Measurements from ENCODE around the gene CXCL3.

Gene CXCL3

GRCh38 chr4:74057588-74057987, 19.1 kb upstream of the CXCL3 start:
- no peaks in the 10 kb centered on the region for H3K79me2 ChIP-seq (ENCODE audit: insufficient read depth, low read length)
- no peaks in the 10 kb centered on the region for H4K20me1 ChIP-seq (ENCODE audit: insufficient read depth, low read length)
- no peak for DNase-seq
- H3K36me3 ChIP-seq (ENCODE audit: insufficient read depth, low read length) = no peaks in the 10 kb centered on the region
- no peaks in the 10 kb centered on the region for H3K9me3 ChIP-seq (ENCODE audit: insufficient read depth, low read length, severe bottlenecking)
- no peaks in the 10 kb centered on the region for H3K27me3 ChIP-seq (ENCODE audit: insufficient read depth, low read length, poor library complexity)
- H2AFZ ChIP-seq (ENCODE audit: low read depth, low read length) = no peak overlapping the region
- no peak overlapping the region for H3K27ac ChIP-seq (ENCODE audit: low read length)
- no peak overlapping the region for H3K9ac ChIP-seq (ENCODE audit: low read depth, low read length)
- H3K4me2 ChIP-seq (ENCODE audit: insufficient read depth, low read length) = no peak overlapping the region
- no peak for TF ChIP-seq CTCF (IDR thresholded peaks at IDR 0.05; ENCODE audit: borderline replicate concordance, extremely low read depth, low read length, poor library complexity, severe bottlenecking)
- no peak for TF ChIP-seq EZH2 (IDR thresholded peaks at IDR 0.05; ENCODE audit: borderline replicate concordance, low read depth, low read length, severe bottlenecking)
- H3K4me3 ChIP-seq (ENCODE audit: low read depth in 1 of 2, low read length in 2 of 2) = no peak overlapping the region
- peaks cover 24% of the 10 kb centered on the region for H3K4me1 ChIP-seq (ENCODE audit: insufficient read depth, low read length)
- ATAC-seq (ENCODE audit: insufficient read depth, low read depth) = no peak

GRCh38 chr4:74056858-74057562, 18.5 kb upstream of the CXCL3 start:
- TF ChIP-seq CTCF (IDR thresholded peaks at IDR 0.05; ENCODE audit: borderline replicate concordance, extremely low read depth, low read length, poor library complexity, severe bottlenecking) (no peak), EZH2 (IDR thresholded peaks at IDR 0.05; ENCODE audit: borderline replicate concordance, low read depth, low read length, severe bottlenecking) (no peak)
- Histone ChIP-seq H2AFZ (ENCODE audit: low read depth, low read length) (no peak overlapping the region), H3K9me3 (ENCODE audit: insufficient read depth, low read length, severe bottlenecking) (no peaks in the 10 kb centered on the region), H3K27ac (ENCODE audit: low read length) (no peak overlapping the region), H3K27me3 (ENCODE audit: insufficient read depth, low read length, poor library complexity) (no peaks in the 10 kb centered on the region), H3K79me2 (ENCODE audit: insufficient read depth, low read length) (no peaks in the 10 kb centered on the region), H4K20me1 (ENCODE audit: insufficient read depth, low read length) (no peaks in the 10 kb centered on the region), H3K4me1 (ENCODE audit: insufficient read depth, low read length) (peaks cover 24% of the 10 kb centered on the region), H3K4me3 (ENCODE audit: low read depth in 1 of 2, low read length in 2 of 2) (no peak overlapping the region), H3K36me3 (ENCODE audit: insufficient read depth, low read length) (no peaks in the 10 kb centered on the region), H3K9ac (ENCODE audit: low read depth, low read length) (no peak overlapping the region), H3K4me2 (ENCODE audit: insufficient read depth, low read length) (no peak overlapping the region)
- DNase-seq = no peak
- no peak for ATAC-seq (ENCODE audit: insufficient read depth, low read depth)

- no peak overlapping the region for H3K4me2 ChIP-seq (ENCODE audit: insufficient read depth, low read length)
- ATAC-seq (ENCODE audit: insufficient read depth, low read depth) (no peak), DNase-seq (no peak)
- H3K4me3 ChIP-seq (ENCODE audit: low read depth in 1 of 2, low read length in 2 of 2) = no peak overlapping the region
- H3K79me2 ChIP-seq (ENCODE audit: insufficient read depth, low read length) = no peaks in the 10 kb centered on the region
- no peak overlapping the region for H3K27ac ChIP-seq (ENCODE audit: low read length)
- no peak overlapping the region for H3K9ac ChIP-seq (ENCODE audit: low read depth, low read length)
- H3K4me1 ChIP-seq (ENCODE audit: insufficient read depth, low read length) = peaks cover 24% of the 10 kb centered on the region
- no peaks in the 10 kb centered on the region for H3K9me3 ChIP-seq (ENCODE audit: insufficient read depth, low read length, severe bottlenecking)
- H2AFZ ChIP-seq (ENCODE audit: low read depth, low read length) = no peak overlapping the region
- no peaks in the 10 kb centered on the region for H3K36me3 ChIP-seq (ENCODE audit: insufficient read depth, low read length)
- TF ChIP-seq EZH2 (IDR thresholded peaks at IDR 0.05; ENCODE audit: borderline replicate concordance, low read depth, low read length, severe bottlenecking) = no peak
- no peak for TF ChIP-seq CTCF (IDR thresholded peaks at IDR 0.05; ENCODE audit: borderline replicate concordance, extremely low read depth, low read length, poor library complexity, severe bottlenecking)
- H3K27me3 ChIP-seq (ENCODE audit: insufficient read depth, low read length, poor library complexity) = no peaks in the 10 kb centered on the region
- H4K20me1 ChIP-seq (ENCODE audit: insufficient read depth, low read length) = no peaks in the 10 kb centered on the region
These were observed 17.8 kb upstream of the CXCL3 start for GRCh38 chr4:74056114-74056857.
